Measurements from ENCODE around the gene GJA4.

- TF ChIP-seq CTCF (conservative IDR thresholded peaks at IDR 0.05 in 1 of 2, IDR thresholded peaks at IDR 0.05 in 1 of 2; ENCODE audit: extremely low read depth in 1 of 2, insufficient read depth in 1 of 2, low read depth in 1 of 2, low read length in 2 of 2) (no peak), EZH2 (IDR thresholded peaks at IDR 0.05; ENCODE audit: borderline replicate concordance, low read length) (no peak)
These were observed 11.0 kb downstream of the GJA4 start for GRCh38 chr1:34803770-34804169.

Measured in mammary epithelial cell (primary cell).